ENCODE data around the gene NEMP1.
A peak's percentile ranks its signal among the peaks of the same experiment; 100 is the strongest.

DNA sequence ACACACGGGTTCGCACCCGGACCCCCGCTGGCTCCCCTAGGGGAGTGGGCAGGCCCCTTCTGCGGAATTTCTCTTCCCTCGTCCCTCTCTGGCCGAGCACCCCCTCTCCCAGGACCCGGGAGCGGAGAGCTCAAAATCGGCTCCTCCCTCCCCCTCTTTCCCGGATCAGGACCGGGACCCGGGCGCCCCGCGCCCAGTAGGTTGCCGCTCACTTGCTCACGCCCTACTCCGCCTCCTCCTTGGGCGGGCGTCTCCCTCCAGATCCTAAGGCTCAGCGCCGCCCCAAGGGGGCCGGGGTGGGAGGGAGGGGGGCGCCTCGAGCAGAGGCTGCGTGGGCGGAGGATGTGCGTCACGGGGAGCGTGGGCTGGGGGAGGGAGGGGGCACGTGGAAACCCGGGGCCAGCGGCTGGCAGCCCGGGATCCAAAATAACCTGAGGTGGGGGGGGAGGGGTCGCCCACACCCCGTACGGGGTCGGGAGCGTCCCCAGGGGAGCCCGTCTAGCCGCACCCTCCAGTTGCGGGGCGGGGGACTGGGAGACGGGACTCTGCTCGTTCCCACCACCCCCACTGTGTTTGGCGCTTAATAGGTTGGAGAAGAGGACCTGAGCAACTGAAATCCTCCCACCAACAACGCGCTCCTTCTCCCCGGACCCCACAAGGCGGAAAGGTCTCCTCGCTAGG lies 8.6 kb upstream of the NEMP1 start:
- peak; percentile 58 for TF ChIP-seq POLR2A (IDR thresholded peaks at IDR 0.05)
- TF ChIP-seq, protein P1, sequence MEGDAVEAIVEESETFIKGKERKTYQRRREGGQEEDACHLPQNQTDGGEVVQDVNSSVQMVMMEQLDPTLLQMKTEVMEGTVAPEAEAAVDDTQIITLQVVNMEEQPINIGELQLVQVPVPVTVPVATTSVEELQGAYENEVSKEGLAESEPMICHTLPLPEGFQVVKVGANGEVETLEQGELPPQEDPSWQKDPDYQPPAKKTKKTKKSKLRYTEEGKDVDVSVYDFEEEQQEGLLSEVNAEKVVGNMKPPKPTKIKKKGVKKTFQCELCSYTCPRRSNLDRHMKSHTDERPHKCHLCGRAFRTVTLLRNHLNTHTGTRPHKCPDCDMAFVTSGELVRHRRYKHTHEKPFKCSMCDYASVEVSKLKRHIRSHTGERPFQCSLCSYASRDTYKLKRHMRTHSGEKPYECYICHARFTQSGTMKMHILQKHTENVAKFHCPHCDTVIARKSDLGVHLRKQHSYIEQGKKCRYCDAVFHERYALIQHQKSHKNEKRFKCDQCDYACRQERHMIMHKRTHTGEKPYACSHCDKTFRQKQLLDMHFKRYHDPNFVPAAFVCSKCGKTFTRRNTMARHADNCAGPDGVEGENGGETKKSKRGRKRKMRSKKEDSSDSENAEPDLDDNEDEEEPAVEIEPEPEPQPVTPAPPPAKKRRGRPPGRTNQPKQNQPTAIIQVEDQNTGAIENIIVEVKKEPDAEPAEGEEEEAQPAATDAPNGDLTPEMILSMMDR (IDR thresholded peaks at IDR 0.05): no peak

All from right lobe of liver (tissue), 4 donors.